Right ventricle myocardium superior (tissue), 1 donor: ENCODE measurements around the gene NBAS. TPM values are rescaled to one million over a fixed set of nuclear protein-coding genes. Genes with fewer than 3 reads are reported as not detected.

Experiments used
- ATAC-seq: fragments of 200-7000 bp; cut with Tn5 transposase; one replicate; pipeline ENCODE4 v1.9.1; 2020; ENCODE audit warnings: mild to moderate bottlenecking; ENCODE audit not compliant: poor library complexity
- DNase-seq: peaks from one replicate; pipeline ENCODE4 v3.0.0-alpha.2; 2020
- intact Hi-C: fragments of 100-400 bp; cut with DNase I; formaldehyde crosslinking; loops from one replicate; pipeline ENCODE4 v1.11.2; 2022
- total RNA-seq: library from RNA; stranded (reverse); fragmentation: NEBNext Ultra II Directional; extraction: Animal tissue kit (Norgen Biotek cat#: 25700); gene quantifications from one replicate; pipeline ENCODE4 v1.2.1, GENCODE V29; 2021
- donor health status: DM: no; HTN: yes; CAD: no; lungs with severe emphysema.

NBAS gene
- total RNA-seq, 1 donor from 2014 or later = 60.7 TPM

- DNase-seq = no peak
- intact Hi-C loops = no loop called here
- ATAC-seq = no peak
Measured at GRCh38 chr2:15117409-15118050, 443.6 kb downstream of the NBAS start.

Other genes starting within 250 kb of the NBAS start
- 155 TPM for gene DDX1, start 30.5 kb upstream of the NBAS start, total RNA-seq